ENCODE data around the gene B3GALT5.

B3GALT5 gene

DNA sequence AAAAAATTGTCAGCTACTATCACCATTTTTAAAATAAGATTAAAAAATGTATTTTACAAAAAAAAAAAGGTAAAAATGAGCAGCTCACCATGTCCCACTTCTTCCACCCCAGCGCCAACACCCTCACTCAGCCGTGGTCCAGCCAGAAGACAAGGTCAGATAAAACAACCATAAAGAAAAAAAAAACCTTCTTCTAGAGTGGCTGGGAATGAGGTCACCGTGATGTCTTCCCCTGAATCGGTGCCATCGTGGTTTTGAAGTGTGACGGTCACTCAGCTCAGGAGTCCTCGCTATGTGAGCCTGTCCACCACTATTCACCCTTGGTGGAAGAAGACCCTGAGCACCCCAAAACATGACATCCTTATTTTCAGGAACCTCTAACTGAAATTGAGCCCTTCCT lies 38.1 kb downstream of the B3GALT5 start:
- TF ChIP-seq CTCF (IDR thresholded peaks at IDR 0.05; ENCODE audit: low read depth, low read length, missing control alignments) = no peak

DNA sequence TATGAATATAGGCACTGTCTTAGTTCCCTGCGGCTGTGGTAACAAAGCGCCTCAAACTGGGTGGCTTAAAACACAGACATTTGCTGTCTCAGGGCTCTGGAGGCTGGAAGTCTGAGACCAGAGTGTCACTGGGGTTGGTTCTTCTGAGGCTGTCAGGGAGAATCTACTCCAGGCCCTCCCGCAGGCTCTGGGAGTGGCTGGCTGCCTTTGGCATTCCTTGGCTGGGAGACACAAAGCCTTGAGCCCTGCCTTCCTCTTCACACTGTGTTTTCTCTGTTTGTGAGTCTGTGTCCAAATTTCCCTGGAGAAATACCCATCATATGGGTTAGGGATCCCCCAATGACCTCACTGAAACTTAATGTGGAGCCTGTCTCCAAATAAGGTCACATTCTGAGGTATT lies 38.5 kb downstream of the B3GALT5 start:
- DNase-seq (ENCODE audit: low read depth) = no peak
- H3K4me3 ChIP-seq (ENCODE audit: low read depth, low read length) = no peak overlapping the region
- TF ChIP-seq CTCF (IDR thresholded peaks at IDR 0.05; ENCODE audit: low read depth, low read length, missing control alignments) = no peak

More for the DNA sequence above, 38.1 kb downstream of the B3GALT5 start:
- no peak for DNase-seq (ENCODE audit: low read depth)
- H3K4me3 ChIP-seq (ENCODE audit: low read depth, low read length) = no peak overlapping the region

DNA sequence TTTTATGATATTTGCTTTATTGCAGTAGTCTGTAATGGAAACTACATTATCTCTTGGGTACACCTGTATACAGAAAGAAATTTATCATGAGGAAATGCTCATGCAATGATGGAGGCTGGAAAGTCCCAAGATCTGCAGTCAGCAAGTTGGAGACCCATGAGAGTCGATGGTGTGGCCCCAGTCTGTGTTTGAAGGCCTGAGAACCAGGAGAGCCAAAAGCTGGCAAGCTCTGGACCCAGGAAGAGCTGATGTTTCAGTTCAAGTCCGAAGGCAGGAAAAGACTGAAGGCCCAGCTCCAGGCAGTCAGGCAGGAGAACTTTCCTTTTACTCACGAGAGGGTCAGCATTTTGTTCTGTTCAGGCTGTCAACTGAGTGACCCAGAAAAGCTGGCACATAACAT lies 42.2 kb downstream of the B3GALT5 start:
- no peak for TF ChIP-seq CTCF (IDR thresholded peaks at IDR 0.05; ENCODE audit: low read depth, low read length, missing control alignments)
- H3K4me3 ChIP-seq (ENCODE audit: low read depth, low read length) = no peak overlapping the region
- no peak for DNase-seq (ENCODE audit: low read depth)

- no peak for DNase-seq (ENCODE audit: low read depth)
- no peak overlapping the region for H3K4me3 ChIP-seq (ENCODE audit: low read depth, low read length)
- TF ChIP-seq CTCF (IDR thresholded peaks at IDR 0.05; ENCODE audit: low read depth, low read length, missing control alignments) = no peak
Observed at GRCh38 chr21:39655589-39655988, 42.8 kb downstream of the B3GALT5 start.

GRCh38 chr21:39656209-39656608 lies 43.5 kb downstream of the B3GALT5 start:
- DNase-seq (ENCODE audit: low read depth) = no peak
- no peak overlapping the region for H3K4me3 ChIP-seq (ENCODE audit: low read depth, low read length)
- TF ChIP-seq CTCF (IDR thresholded peaks at IDR 0.05; ENCODE audit: low read depth, low read length, missing control alignments) = no peak

GRCh38 chr21:39657091-39657689 lies 44.5 kb downstream of the B3GALT5 start:
- no peak overlapping the region for H3K4me3 ChIP-seq (ENCODE audit: low read depth, low read length)
- DNase-seq (ENCODE audit: low read depth) = no peak
- TF ChIP-seq CTCF (IDR thresholded peaks at IDR 0.05; ENCODE audit: low read depth, low read length, missing control alignments) = no peak

GRCh38 chr21:39658066-39658465 lies 45.3 kb downstream of the B3GALT5 start:
- TF ChIP-seq CTCF (IDR thresholded peaks at IDR 0.05; ENCODE audit: low read depth, low read length, missing control alignments) = no peak
- no peak overlapping the region for H3K4me3 ChIP-seq (ENCODE audit: low read depth, low read length)
- no peak for DNase-seq (ENCODE audit: low read depth)
